Keratinocyte (primary cell): ENCODE results near the gene FMN1.

ENCODE experiments used
- CTCF ChIP-seq, 3 experiments: IDR thresholded peaks in 1 of 3; conservative IDR thresholded peaks in 1 of 3; optimal IDR thresholded peaks in 1 of 3; 2 replicates in 2 of 3; 3 replicates in 1 of 3; pipeline versions ENCODE3 to v1.5.1; 2011; ENCODE audit warnings: low read length in 3 of 3, mild to moderate bottlenecking in 3 of 3, moderate library complexity in 2 of 3, control low read depth in 1 of 3, inconsistent platforms in 1 of 3; ENCODE audit not compliant: insufficient read depth in 2 of 3; ENCODE audit errors: extremely low read depth in 1 of 3
- EZH2 ChIP-seq: IDR thresholded peaks from one replicate; pipeline ENCODE4 v1.6.1; 2012; ENCODE audit warnings: inconsistent platforms, mild to moderate bottlenecking, low read length, moderate library complexity

GRCh38 chr15:33163816-33164215, 30.7 kb downstream of the FMN1 start:
- TF ChIP-seq CTCF (optimal IDR thresholded peaks at IDR 0.05 in 1 of 3, IDR thresholded peaks at IDR 0.05 in 1 of 3, conservative IDR thresholded peaks at IDR 0.05 in 1 of 3; ENCODE audit: extremely low read depth in 1 of 3, insufficient read depth in 2 of 3, low read length in 3 of 3) (no peak), EZH2 (no peak)
